GM19463 (cell line): Measurements from ENCODE around the gene ASXL1.

Experiments used
- ATAC-seq: cut with Tn5 transposase; IDR thresholded peaks from one replicate; pipeline ENCODE4 v1.9.1; 2021; ENCODE audit warnings: mild to moderate bottlenecking, moderate library complexity; ENCODE audit not compliant: unreplicated experiment

ASXL1 gene

DNA sequence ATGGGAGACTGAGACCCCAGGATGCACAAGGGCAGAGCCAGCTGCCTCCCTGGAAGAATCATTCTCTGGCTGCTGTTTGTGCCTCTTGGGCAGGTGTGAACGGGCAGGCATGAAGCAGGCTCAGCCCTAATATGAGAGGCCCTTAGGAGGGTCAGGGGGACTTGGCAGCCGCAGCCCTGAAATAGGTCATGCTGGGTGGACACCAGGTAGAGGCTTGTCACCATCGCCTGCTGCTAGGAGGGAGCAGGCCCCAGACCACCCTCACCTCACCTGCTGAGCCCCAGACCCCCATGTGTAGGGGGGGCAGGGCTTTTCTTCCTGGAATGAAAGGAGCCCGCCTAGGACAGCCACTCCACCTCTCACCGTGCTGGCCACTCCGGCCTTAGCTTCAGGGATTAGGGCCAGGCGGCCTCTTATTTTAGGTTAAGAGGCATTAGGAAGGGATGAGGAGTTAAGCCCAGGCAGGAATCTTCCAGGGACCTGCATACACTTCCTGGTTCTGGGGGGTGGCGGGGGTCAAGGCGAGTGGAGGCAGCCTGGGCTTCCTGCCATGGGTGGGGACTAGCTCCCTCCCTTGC, 92.4 kb downstream of the ASXL1 start:
- ATAC-seq: no peak

GRCh38 chr20:32451340-32451681, 93.2 kb downstream of the ASXL1 start:
- ATAC-seq: no peak

- no peak for ATAC-seq
These were observed 93.7 kb downstream of the ASXL1 start for GRCh38 chr20:32451682-32452461.

DNA sequence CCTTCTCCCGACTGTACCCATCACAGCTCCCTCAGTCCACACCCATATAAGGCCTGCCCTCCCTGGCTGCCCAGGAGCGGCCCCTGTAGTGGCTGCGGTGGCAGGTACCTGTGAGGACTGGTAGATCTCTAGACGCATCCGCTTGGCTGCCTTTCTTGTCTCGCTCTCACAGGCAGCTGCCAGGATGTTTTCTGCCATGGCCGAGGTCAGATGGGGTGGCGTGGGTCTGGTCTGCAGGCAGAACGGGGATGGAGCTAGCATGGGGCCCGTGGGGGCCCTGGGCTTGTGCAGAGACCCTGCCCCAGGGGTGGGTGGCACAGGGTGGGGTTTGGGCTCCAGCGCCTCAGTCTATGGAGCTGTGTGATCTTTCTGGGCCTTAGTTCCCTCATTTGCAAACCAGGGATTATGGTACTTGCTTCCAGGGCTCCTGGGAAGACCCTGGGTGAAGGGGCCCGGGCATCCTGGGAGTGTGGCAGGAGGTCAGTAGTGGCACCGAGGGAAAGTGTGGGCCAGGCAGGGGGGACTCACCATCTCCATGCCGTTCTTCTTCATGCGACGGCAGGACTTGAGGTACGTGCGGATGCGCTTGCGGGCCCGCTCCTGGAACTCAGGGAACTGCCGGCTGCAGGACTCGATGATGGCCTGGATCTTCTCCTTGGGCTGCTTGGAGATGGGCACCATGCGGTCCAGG, 94.8 kb downstream of the ASXL1 start:
- no peak for ATAC-seq

DNA sequence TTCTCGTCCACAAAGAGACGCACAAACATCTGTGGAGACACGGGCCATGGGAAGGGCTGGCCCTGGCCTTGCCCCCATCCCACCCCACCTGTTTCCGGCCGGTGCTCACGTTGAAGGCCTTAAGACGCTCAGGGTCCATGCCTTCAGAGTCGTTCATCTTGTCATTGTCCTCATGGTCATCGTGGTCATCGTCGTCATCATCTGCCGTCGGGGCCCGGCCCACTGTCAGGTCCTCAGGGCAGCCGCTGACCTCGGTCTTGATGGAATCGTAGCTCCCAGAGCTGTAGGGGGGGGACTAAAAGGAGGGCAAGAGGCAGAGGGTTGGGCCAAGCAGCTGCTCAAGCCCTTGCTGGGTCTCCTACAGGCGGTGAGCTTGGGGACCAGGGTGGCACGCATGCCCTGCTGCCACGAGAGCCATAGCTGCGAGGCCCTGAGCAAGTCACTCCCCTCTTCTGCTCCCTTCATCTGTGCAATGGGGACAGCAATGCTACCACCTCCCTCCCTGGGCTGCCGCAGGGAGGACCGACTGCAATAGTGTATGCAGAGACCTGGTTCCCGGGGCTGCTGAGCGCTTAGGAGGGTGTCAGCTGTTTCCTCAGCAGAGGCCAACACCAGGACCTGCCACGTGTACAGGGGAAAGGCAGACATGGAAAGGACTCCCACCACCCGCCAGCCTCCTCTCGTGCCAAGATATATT, 95.5 kb downstream of the ASXL1 start:
- no peak for ATAC-seq

GRCh38 chr20:32454164-32455145, 96.3 kb downstream of the ASXL1 start:
- ATAC-seq: no peak

GRCh38 chr20:32455171-32455900, 97.2 kb downstream of the ASXL1 start:
- no peak for ATAC-seq

DNA sequence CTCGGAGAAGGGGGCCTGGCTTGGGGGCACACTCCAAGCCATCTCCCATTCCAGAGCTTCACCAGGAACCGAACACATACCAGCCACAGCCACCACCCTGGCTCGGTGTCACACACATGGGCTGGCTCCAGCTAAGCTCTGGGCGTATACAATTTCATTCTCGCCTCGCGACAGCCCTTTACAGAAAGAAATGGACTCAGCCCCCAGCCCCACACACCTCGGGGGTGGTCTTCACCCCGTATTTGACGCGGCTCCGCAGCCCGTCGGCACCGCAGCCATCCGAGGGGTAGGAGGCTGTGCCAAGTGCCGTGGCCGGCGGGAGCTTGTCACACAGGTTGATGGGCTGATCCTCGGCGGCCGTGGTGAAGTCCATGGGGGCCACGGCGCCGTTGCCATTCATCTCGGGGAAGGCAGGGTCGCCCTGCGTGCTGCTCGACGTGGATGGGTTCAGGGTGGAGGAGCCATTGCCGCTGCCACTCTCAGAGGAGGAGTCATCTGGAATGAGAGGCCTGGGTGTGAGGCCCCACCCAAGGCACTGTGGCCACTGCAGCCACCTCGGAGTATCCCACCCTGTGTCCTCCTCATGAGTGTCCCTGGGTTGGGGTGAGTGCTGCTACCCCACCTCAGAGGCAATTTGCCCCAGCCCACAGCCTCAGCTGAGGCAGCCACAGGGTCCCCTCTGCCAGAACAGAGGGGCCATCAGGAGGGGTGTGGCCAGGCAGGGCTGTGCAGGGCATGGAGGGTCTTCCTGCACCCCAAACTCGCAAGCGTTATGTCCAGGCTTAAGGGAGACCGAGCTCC, 98.0 kb downstream of the ASXL1 start:
- no peak for ATAC-seq

GRCh38 chr20:32456869-32457478, 98.8 kb downstream of the ASXL1 start:
- no peak for ATAC-seq

DNA sequence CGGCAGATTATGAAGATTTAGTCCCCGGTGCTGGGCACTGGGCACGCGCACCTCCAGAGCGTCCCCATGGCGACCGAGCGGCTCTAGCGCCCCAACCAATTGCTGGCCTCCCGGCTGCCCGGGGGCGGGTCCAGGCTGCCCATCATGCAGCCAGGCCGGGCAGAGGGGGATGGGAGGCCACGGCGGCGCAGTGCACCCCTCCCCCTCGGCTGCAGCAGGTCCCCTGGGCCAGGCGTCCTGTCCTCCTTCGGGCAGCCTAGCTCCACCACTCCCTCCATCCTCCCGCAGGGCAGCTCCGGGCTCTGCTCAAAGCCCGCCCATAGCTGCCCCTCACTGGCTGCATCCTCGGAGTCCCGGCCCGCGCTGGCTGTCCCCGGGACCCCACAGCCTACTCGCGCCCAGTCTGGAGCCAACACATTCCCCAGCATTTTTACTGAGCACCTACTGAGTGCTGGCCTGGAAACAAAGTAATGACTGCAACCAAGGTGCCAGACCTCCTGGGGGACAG, 99.4 kb downstream of the ASXL1 start:
- ATAC-seq: no peak

DNA sequence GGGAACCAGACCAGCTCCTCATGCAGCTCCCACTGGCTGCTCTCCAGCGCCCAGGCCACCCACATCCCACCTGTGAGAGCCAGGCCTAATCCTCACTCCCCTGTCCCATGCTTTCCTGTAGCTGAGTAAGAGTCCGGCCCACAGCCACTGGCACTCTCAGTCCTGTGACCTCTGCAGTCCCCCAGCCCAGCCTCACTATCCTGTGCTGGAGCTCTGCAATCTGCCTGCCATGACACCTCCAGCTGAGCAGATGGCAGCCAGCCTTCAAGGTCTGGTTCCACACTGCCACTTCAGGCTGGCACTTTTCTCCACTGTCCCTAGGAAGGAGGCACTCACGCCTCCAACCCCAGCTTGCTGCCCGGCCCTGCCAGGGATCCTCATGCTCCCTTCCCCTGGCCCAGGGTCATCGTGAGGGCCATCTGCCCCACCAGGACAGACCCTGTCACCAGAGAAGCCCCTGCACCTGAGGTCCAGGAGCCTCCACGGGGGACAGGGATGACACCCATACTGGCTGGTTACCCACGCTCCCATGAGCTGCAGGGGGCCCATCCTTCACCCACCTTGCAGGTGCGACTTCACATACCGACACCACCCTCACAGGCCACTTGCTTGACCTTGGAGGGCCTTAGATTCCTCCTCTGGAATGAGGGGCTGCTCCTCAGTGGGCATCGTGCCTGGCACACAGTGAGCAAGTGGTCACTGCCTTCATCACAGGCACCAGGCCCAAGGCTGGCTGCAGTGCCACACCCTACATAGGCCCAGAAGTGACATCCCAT, 100.1 kb downstream of the ASXL1 start:
- ATAC-seq: no peak

DNA sequence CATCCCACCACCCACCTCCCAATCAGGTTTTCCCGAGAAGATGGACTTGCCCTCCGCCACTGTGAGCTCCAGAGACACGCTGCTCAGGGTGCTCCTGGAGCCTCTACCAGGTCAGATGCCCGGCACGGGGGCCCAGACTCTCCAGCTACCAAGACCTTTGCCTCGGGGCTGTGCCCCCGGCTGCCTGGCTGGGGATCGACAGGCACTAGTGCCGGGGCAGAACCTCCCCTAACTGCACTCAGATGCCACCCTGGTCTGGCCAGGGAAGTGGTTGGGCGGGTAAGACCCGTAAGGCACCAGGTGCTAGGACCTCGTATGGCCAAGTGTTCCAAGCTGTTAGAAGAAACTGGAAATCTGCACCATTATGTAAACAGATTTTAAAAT, 100.7 kb downstream of the ASXL1 start:
- no peak for ATAC-seq

DNA sequence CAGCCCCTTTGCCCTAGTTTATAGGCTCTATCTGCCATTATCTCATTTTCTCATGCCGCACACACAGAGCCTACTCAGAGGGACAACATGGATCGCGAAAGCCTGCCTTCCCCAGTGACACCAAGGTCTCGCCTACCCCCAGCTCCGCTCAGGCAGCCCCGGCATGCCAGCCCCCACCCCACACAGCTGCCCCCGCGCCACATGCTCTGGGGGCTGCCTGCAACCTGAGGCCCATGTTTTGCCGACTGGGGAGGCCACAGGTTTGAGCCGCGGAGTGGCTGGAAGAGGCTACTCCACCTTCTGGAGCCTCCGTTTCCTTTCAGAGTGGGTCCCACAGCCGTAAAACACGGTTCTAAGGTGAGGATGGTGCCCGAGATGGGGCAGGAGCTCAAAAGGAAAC, 102.1 kb downstream of the ASXL1 start:
- no peak for ATAC-seq

- no peak for ATAC-seq
These were observed 102.7 kb downstream of the ASXL1 start for GRCh38 chr20:32460683-32461320.

DNA sequence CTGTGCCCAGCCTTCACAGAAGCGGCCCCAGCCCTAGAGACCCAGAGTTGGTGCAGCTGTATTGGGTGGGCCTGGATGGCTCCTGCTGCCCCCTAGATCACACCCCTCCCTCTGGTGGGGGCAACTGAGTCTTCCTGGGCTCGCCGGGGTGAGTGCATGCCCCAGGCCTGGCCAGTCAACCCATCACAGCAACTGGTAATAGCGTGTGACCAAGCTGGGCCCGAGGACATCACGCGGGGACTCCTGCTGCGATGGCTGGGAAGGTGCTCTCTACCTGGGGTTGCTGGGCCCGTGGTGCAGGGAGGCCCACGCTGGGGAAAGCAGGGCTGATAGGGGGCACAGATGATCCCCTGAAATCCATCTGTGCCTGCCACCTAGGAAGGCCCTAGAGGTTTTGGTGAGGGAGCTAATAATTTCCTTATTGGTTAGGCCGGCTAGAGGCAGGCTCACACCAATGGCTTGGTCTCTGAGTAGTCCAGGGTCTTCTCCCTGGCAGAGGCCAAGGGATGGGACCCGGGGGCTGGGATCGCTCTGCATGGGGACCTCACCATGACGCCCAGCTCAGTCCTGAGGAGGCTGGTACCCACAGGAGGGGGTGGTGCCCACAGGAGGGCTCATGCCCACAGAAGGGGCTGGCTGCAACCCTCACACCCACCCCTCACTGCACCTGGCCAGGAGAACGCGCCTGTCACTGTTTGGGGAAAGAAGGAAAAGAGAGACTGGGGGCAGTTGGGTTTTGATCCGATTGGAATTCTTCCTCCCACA, 103.9 kb downstream of the ASXL1 start:
- ATAC-seq: no peak

DNA sequence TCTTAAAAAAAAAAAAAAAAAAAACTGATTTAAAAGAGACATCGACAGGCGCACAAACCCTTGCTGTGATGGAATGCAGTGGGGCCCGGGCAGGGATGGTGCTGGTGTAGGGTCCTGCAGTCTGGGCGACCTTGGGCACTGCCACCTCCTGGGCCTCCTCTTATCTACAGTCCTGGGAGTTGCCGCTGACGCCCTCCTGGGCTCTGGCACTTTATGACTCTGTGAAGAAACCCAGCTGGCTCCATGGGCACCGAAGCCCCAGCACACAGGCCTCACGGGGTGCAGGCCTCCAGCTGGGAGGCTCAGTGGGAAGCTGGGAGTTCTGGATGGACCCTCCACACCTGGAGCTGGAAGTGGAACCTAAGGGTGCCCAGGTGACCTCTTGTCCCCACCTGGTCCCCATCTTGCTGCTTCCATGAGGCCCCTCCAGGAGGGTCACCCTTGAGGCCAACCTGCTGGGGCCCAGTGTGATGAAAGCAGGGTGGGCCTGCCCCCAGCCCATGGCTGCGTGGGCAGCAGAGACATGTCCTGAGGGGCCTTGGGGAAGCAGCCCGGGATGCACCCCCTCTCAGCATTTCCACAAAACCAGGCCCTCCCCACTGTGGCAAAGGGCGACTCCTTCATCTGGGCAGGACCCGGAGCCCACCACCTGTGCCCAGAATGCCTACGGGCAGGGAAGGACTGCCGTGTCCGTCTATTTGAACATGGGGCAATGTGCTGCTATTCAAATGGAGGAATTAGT, 104.9 kb downstream of the ASXL1 start:
- no peak for ATAC-seq
